Stromal cell of bone marrow (primary cell): ENCODE results near the gene DONSON.
A peak's percentile ranks its signal among the peaks of the same experiment; 100 is the strongest.

ENCODE experiments used
- DNase-seq: peaks from one replicate; pipeline ENCODE4 v3.0.0-alpha.2; 2012; ENCODE audit warnings: low read depth

DONSON gene

DNA sequence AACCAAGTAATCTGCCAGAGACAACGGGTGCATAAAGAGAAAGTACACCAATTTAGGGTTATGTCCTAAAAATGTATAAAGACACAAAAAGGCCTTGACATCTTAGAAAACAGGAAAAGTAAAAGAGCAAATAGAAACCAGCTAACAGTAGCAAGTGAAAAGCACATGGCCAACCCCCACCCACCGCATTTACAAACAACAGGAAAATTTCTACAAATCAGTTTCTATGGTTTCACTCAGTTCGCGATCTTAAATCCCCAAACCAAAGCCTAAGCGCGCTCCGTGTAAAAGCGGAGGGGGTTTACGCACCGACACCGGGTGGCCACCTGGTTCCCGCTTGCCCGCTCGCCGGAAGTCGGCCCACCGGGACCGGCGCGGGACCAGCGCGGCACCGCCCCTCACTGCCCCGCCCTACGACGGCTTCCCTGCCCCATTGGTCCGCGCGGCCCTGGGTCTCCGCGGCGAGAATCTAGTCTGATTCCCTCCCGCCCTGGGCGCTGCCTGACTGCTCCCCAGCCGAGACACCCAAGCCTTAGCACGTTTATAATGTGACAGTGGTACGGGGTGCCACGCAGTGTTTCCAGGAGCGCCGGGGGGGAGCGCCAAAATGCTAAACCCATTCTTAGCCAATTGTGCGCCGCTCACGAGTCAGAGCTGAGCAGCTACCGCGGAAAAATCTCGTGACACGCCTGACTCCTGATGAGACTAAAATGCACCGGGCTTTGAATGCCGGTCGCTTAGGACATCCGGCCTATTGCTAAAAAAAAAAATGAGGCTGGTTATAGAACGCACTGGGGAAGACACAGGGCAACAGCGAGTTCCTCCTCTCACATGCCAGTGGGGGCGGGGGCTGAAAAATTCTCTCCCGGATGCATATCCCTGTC is 46.5 kb downstream of the DONSON start, which contains the start of gene GART:
Gene GART, minus strand, starts transcription at position 362 of the 884 bp plus-strand sequence. CDS start 2,802 bp downstream, outside the sequence.
- DNase-seq = peak; percentile 66

DNA sequence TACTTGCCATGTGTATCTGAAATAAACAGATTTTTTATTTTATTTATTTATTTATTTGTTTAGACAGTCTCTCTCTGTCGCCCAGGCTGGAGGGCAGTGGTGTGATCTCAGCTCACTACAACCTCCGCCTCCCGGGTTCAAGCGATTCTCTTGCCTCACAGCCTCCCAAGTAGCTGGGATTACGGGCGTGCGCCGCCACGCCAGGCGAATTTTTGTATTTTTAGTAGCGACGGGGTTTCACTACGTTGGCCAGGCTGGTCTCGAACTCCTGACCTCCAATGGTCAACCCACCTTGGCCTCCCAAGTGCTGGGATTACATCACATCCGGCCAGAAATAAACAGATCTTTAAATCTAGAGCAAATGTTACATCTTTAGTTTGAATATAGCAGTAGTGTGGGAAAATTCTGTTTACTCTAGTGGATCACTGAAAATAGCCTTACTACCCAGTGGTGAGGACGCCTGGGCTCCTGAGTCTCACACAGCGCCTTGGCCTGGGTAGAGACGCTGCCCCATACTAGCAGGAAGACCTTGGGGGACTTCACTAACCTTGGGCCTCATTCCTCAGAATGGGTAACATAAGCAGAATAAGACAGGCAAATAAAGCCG is 47.3 kb downstream of the DONSON start:
- DNase-seq = no peak

DNA sequence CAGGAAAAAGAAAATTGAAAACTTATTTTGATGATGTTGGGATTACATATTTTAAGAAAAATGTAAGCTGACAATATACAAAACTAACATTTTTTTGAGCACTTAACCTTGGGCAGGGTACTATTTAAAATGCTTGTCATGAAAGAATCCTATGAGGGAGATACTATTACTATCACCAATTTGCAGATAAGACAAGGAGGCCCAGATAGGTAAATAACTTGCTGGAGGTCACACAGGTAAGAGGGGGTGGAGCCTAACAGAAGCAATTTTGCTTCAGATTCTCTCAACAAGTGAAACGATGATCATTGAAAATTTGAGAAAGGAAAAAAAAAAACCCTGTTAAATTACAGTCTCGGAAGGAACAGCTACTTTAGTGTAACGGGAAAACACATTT is 47.8 kb downstream of the DONSON start:
- DNase-seq = no peak

DNA sequence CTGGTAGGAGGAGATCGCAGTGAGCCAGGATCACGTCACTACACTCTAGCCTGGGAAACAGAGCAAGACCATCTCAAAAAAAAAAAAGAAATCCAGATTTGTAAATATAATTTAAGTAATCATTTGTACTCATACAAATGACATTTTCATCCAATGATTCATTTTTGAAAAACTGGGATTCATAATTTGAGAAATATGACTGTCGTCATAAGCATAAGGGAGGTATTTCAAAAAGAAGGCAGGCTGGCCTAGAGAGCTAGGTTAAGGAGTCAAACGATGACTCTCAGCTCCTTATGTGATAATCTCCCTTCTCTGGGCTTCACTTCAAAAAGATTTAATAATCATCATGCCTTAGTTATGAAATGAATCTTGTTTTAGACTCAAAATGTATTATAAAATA is 48.9 kb downstream of the DONSON start:
- peak; percentile 41 for DNase-seq

DNA sequence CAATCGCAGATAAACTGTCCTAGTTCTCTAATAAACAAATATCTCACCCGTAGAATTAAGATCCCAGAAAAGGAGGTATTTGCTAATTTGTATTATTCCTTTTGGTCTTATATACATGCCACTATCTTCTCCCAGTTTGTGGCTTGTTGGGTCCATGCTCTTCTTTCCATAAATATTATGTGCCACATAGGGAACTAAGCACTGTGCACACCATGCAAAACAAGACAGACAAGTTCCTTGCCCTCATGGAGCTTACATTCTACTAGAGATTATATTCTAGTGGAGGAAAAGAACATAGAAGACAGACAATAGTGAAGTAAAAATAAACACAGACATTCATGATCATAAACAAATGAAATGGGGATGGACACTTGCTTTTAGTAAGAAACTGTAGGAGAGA is 51.3 kb downstream of the DONSON start:
- no peak for DNase-seq

DNA sequence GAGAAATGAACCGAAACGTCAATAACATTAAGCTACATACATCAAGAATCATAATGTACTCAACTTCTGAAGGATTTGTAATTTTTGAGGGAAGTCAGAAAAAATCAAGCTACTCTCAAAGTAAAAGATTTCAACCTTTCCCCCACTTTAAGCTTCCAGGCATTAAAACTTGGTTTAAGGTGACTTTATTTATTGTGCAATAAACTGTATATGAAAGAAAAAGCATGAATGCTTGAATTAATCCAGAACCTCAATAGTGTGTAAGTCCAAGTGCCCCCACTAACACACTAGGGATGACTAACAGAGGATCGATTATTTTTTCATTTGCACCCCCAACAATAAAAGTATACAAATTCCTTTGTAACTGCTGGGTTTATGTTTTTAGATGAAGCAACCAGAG is 57.5 kb downstream of the DONSON start:
- DNase-seq = no peak
